Astrocyte (in vitro differentiated cells and primary cell): ENCODE measurements around the gene CNTN5. TPM values are rescaled to one million over a fixed set of nuclear protein-coding genes. Genes with fewer than 3 reads are reported as not detected.

Experiments
- DNase-seq: peaks from one replicate; pipeline ENCODE4 v3.0.0-alpha.2; 2010; ENCODE audit warnings: low read depth
- FAIRE-seq: peaks from 2 replicates; lab custom pipeline; 2011; peaks lifted over from hg19 to GRCh38; lab: Jason Lieb, UNC
- H2AFZ ChIP-seq: 2 replicates; pipeline ENCODE4 v1.6.0; 2012; ENCODE audit warnings: low read depth, low read length, inconsistent platforms
- H3K27ac ChIP-seq: 2 replicates; pipeline ENCODE4 v1.5.1; 2011; ENCODE audit warnings: low read depth, low read length, inconsistent platforms
- H3K27me3 ChIP-seq: 2 replicates; pipeline ENCODE4 v1.6.0; 2011; ENCODE audit warnings: low read length, inconsistent platforms; ENCODE audit not compliant: insufficient read depth
- H3K36me3 ChIP-seq: 2 replicates; pipeline ENCODE4 v1.5.1; 2011; ENCODE audit warnings: low read length, inconsistent platforms; ENCODE audit not compliant: insufficient read depth
- H3K4me1 ChIP-seq: 2 replicates; pipeline ENCODE4 v1.5.1; 2011; ENCODE audit warnings: low read length, inconsistent platforms; ENCODE audit not compliant: insufficient read depth
- H3K4me2 ChIP-seq: 2 replicates; pipeline ENCODE4 v1.6.0; 2012; ENCODE audit warnings: low read length, inconsistent platforms
- H3K4me3 ChIP-seq: 2 replicates; pipeline ENCODE4 v1.5.1; 2011; ENCODE audit warnings: low read depth, mild to moderate bottlenecking, low read length, inconsistent platforms; ENCODE audit not compliant: insufficient read depth
- H3K79me2 ChIP-seq: 2 replicates; pipeline ENCODE4 v1.6.0; 2012; ENCODE audit warnings: mild to moderate bottlenecking, low read length, inconsistent platforms; ENCODE audit not compliant: insufficient read depth
- H3K9ac ChIP-seq: 2 replicates; pipeline ENCODE4 v1.6.0; 2012; ENCODE audit warnings: mild to moderate bottlenecking, low read length, inconsistent platforms
- H3K9me3 ChIP-seq: 2 replicates; pipeline ENCODE4 v1.5.1; 2012; ENCODE audit warnings: low read depth, mild to moderate bottlenecking, low read length, inconsistent platforms; ENCODE audit not compliant: insufficient read depth
- H4K20me1 ChIP-seq: 2 replicates; pipeline ENCODE4 v1.6.0; 2012; ENCODE audit warnings: low read length, inconsistent platforms; ENCODE audit not compliant: insufficient read depth
- H3K27ac Mint-ChIP-seq: one replicate; pipeline ENCODE4 v1.8.0; 2021; ENCODE audit warnings: mild to moderate bottlenecking, mixed read lengths; ENCODE audit not compliant: unreplicated experiment
- H3K27me3 Mint-ChIP-seq: one replicate; pipeline ENCODE4 v1.8.0; 2021; ENCODE audit warnings: low read depth, mixed read lengths; ENCODE audit not compliant: unreplicated experiment
- H3K36me3 Mint-ChIP-seq: one replicate; pipeline ENCODE4 v1.8.0; 2021; ENCODE audit warnings: low read depth, mixed read lengths; ENCODE audit not compliant: unreplicated experiment
- H3K4me1 Mint-ChIP-seq: one replicate; pipeline ENCODE4 v1.8.0; 2021; ENCODE audit warnings: low read depth, mixed read lengths; ENCODE audit not compliant: unreplicated experiment
- H3K4me3 Mint-ChIP-seq: one replicate; pipeline ENCODE4 v1.8.0; 2021; ENCODE audit warnings: mild to moderate bottlenecking, moderate library complexity, mixed read lengths; ENCODE audit not compliant: unreplicated experiment
- H3K9me3 Mint-ChIP-seq: one replicate; pipeline ENCODE4 v1.8.0; 2021; ENCODE audit warnings: mild to moderate bottlenecking, mixed read lengths; ENCODE audit not compliant: unreplicated experiment
- EZH2 ChIP-seq: IDR thresholded peaks from 2 replicates; pipeline ENCODE4 v1.6.1; 2012; ENCODE audit warnings: mild to moderate bottlenecking, low read length, inconsistent platforms; ENCODE audit not compliant: insufficient read depth
- total RNA-seq: library from RNA; stranded (reverse); gene quantifications from 2 replicates; pipeline ENCODE4 v1.2.1, GENCODE V29; 2021
- TF ChIP-seq, protein P1 (sequence below): IDR thresholded peaks from 2 replicates; pipeline ENCODE4 v1.5.1; 2011; ENCODE audit warnings: low read depth, mild to moderate bottlenecking, inconsistent platforms, low read length, moderate library complexity; ENCODE audit not compliant: insufficient read depth

The CNTN5 gene
- total RNA-seq, 1 donor from 2014 or later = 1.1 TPM

- no peak overlapping the region for H2AFZ ChIP-seq
- Mint-ChIP-seq H3K27ac (no peak overlapping the region), H3K36me3 (no peaks in the 10 kb centered on the region), H3K4me1 (no peaks in the 10 kb centered on the region), H3K27me3 (no peaks in the 10 kb centered on the region), H3K9me3 (no peaks in the 10 kb centered on the region), H3K4me3 (no peak overlapping the region)
- H3K9me3 ChIP-seq = no peaks in the 10 kb centered on the region
- no peaks in the 10 kb centered on the region for H3K4me1 ChIP-seq
- H3K36me3 ChIP-seq = no peaks in the 10 kb centered on the region
- no peaks in the 10 kb centered on the region for H3K27me3 ChIP-seq
- TF ChIP-seq, protein P1, sequence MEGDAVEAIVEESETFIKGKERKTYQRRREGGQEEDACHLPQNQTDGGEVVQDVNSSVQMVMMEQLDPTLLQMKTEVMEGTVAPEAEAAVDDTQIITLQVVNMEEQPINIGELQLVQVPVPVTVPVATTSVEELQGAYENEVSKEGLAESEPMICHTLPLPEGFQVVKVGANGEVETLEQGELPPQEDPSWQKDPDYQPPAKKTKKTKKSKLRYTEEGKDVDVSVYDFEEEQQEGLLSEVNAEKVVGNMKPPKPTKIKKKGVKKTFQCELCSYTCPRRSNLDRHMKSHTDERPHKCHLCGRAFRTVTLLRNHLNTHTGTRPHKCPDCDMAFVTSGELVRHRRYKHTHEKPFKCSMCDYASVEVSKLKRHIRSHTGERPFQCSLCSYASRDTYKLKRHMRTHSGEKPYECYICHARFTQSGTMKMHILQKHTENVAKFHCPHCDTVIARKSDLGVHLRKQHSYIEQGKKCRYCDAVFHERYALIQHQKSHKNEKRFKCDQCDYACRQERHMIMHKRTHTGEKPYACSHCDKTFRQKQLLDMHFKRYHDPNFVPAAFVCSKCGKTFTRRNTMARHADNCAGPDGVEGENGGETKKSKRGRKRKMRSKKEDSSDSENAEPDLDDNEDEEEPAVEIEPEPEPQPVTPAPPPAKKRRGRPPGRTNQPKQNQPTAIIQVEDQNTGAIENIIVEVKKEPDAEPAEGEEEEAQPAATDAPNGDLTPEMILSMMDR = no peak
- no peak for TF ChIP-seq EZH2
- no peak overlapping the region for H3K4me2 ChIP-seq
- no peaks in the 10 kb centered on the region for H4K20me1 ChIP-seq
- no peak overlapping the region for H3K27ac ChIP-seq
- H3K9ac ChIP-seq = no peak overlapping the region
- no peaks in the 10 kb centered on the region for H3K79me2 ChIP-seq
- DNase-seq (no peak), FAIRE-seq (no peak)
- no peak overlapping the region for H3K4me3 ChIP-seq
Measured at GRCh38 chr11:100302824-100303223, 1282.1 kb downstream of the CNTN5 start.

DNA sequence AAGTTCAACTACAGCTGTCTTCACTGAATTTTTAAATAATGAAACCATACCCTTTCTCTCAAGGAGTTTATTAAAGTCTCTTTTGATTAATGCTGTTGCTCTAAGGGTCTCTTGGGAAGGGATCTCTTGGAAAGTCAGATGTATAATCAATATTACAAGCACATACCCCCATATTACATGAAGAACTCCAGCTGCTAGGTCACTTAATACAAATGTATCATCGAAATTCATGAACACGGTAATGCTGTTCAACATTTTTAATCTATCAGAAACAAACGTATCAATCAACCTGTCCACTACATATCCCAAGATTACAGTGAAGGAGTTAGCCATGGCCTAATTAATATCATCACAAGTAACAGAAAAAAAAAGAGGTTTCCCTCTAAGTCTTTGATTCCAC, 1283.1 kb downstream of the CNTN5 start:
- H3K9me3 Mint-ChIP-seq = no peaks in the 10 kb centered on the region

GRCh38 chr11:100308202-100308601, 1287.5 kb downstream of the CNTN5 start:
- no peak for DNase-seq

More for the DNA sequence above, 1283.1 kb downstream of the CNTN5 start:
- Histone ChIP-seq H3K9me3 (no peaks in the 10 kb centered on the region), H3K79me2 (no peaks in the 10 kb centered on the region), H3K27me3 (no peaks in the 10 kb centered on the region), H3K4me2 (no peak overlapping the region), H3K4me3 (no peak overlapping the region), H2AFZ (no peak overlapping the region), H3K4me1 (no peaks in the 10 kb centered on the region), H4K20me1 (no peaks in the 10 kb centered on the region), H3K27ac (no peak overlapping the region), H3K36me3 (no peaks in the 10 kb centered on the region), H3K9ac (no peak overlapping the region)
- FAIRE-seq (no peak), DNase-seq (no peak)
- Mint-ChIP-seq H3K4me3 (no peak overlapping the region), H3K27me3 (no peaks in the 10 kb centered on the region), H3K36me3 (no peaks in the 10 kb centered on the region), H3K4me1 (peaks cover 4% of the 10 kb centered on the region), H3K27ac (no peak overlapping the region)
- TF ChIP-seq, protein P1 = no peak

More at GRCh38 chr11:100308202-100308601, 1287.5 kb downstream of the CNTN5 start:
- no peaks in the 10 kb centered on the region for H3K36me3 Mint-ChIP-seq
- Histone ChIP-seq H3K4me1 (no peaks in the 10 kb centered on the region), H3K4me2 (no peak overlapping the region), H3K27me3 (no peaks in the 10 kb centered on the region), H3K9ac (no peak overlapping the region), H2AFZ (no peak overlapping the region), H3K27ac (no peak overlapping the region), H3K4me3 (no peak overlapping the region), H4K20me1 (no peaks in the 10 kb centered on the region), H3K36me3 (no peaks in the 10 kb centered on the region), H3K9me3 (no peaks in the 10 kb centered on the region), H3K79me2 (no peaks in the 10 kb centered on the region)
- FAIRE-seq = no peak
- H3K4me3 Mint-ChIP-seq = no peak overlapping the region
- peaks cover 4% of the 10 kb centered on the region for H3K4me1 Mint-ChIP-seq
- H3K27ac Mint-ChIP-seq = peak overlapping the region; percentile 55
- no peak for TF ChIP-seq EZH2
- TF ChIP-seq, protein P1 = no peak
- no peaks in the 10 kb centered on the region for H3K27me3 Mint-ChIP-seq
- H3K9me3 Mint-ChIP-seq = no peaks in the 10 kb centered on the region
